ENCODE results near the gene CBLL1.

CBLL1 gene, protein sequence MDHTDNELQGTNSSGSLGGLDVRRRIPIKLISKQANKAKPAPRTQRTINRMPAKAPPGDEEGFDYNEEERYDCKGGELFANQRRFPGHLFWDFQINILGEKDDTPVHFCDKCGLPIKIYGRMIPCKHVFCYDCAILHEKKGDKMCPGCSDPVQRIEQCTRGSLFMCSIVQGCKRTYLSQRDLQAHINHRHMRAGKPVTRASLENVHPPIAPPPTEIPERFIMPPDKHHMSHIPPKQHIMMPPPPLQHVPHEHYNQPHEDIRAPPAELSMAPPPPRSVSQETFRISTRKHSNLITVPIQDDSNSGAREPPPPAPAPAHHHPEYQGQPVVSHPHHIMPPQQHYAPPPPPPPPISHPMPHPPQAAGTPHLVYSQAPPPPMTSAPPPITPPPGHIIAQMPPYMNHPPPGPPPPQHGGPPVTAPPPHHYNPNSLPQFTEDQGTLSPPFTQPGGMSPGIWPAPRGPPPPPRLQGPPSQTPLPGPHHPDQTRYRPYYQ

DNA sequence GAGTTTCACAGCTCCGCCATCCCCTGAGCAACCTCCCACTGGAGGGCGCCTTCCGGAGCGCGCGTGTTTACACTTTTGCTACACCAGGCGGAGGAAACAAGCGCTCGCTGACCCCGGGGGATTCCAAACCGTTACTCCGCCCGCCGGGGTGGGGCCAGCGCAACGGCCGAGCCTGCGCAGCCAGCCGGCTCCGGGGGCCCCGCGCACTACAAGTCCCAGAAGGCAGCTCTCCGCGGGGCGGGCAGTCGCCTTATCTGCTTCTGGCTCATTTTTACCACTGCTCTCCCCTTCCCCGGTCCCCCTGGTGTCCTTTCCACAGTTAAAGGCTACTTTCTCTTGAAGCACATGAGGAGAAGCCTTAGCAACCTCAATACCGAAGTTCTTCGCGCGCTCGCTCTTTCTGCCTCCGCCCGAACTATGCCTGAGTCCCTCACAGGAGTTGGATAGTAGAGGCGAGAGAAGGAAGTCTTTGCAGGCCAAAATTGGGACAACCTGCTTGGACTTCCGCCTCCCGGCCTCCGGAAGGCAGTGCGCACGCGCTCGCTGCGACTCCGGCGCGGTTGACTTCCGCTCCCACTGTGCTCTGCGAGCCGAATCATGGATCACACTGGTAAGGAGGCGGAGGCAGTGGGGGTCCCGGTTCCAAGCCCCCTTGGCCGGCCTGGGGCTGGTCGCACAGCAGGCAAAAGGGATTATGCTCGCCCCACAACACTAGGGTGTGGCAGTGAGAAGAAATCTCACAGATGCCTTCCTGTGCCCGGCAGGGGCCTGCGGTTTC, at the start of gene CBLL1:
CBLL1 (plus strand) TSS at position 576 of the 778 bp plus-strand sequence; CDS start at position 598, 22 bp downstream.
- Histone ChIP-seq H3K27me3 (ENCODE audit: insufficient read depth, poor library complexity, severe bottlenecking) (no peaks in the 10 kb centered on the region), H3K4me1 (ENCODE audit: insufficient read depth, poor library complexity, severe bottlenecking) (peaks cover 18% of the 10 kb centered on the region), H3K9me3 (ENCODE audit: severe bottlenecking) (no peaks in the 10 kb centered on the region), H3K36me3 (ENCODE audit: low read depth) (peaks cover 19% of the 10 kb centered on the region), H3K27ac (ENCODE audit: poor library complexity, severe bottlenecking) (peak within 1 kb of the TSS; percentile 72), H3K4me3 (ENCODE audit: severe bottlenecking) (peak within 1 kb of the TSS; percentile 63)
- TF ChIP-seq, protein P1, sequence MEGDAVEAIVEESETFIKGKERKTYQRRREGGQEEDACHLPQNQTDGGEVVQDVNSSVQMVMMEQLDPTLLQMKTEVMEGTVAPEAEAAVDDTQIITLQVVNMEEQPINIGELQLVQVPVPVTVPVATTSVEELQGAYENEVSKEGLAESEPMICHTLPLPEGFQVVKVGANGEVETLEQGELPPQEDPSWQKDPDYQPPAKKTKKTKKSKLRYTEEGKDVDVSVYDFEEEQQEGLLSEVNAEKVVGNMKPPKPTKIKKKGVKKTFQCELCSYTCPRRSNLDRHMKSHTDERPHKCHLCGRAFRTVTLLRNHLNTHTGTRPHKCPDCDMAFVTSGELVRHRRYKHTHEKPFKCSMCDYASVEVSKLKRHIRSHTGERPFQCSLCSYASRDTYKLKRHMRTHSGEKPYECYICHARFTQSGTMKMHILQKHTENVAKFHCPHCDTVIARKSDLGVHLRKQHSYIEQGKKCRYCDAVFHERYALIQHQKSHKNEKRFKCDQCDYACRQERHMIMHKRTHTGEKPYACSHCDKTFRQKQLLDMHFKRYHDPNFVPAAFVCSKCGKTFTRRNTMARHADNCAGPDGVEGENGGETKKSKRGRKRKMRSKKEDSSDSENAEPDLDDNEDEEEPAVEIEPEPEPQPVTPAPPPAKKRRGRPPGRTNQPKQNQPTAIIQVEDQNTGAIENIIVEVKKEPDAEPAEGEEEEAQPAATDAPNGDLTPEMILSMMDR (IDR thresholded peaks at IDR 0.05; ENCODE audit: poor library complexity, severe bottlenecking), result peak; percentile 80
- peak; percentile 96 for DNase-seq (ENCODE audit: low spot score)
- ATAC-seq (ENCODE audit: low read depth), result peak; percentile 91

- H3K27me3 ChIP-seq (ENCODE audit: insufficient read depth, poor library complexity, severe bottlenecking), result no peaks in the 10 kb centered on the region
- ATAC-seq (ENCODE audit: low read depth) (no peak), DNase-seq (ENCODE audit: low spot score) (no peak)
- H3K27ac ChIP-seq (ENCODE audit: poor library complexity, severe bottlenecking), result no peak overlapping the region
- TF ChIP-seq, protein P1 (IDR thresholded peaks at IDR 0.05; ENCODE audit: poor library complexity, severe bottlenecking), result no peak
- H3K4me3 ChIP-seq (ENCODE audit: severe bottlenecking), result no peak overlapping the region
- H3K4me1 ChIP-seq (ENCODE audit: insufficient read depth, poor library complexity, severe bottlenecking), result no peaks in the 10 kb centered on the region
- H3K9me3 ChIP-seq (ENCODE audit: severe bottlenecking), result no peaks in the 10 kb centered on the region
- no peaks in the 10 kb centered on the region for H3K36me3 ChIP-seq (ENCODE audit: low read depth)
Measured at GRCh38 chr7:107694386-107694785, 49.6 kb upstream of the CBLL1 start.

DNA sequence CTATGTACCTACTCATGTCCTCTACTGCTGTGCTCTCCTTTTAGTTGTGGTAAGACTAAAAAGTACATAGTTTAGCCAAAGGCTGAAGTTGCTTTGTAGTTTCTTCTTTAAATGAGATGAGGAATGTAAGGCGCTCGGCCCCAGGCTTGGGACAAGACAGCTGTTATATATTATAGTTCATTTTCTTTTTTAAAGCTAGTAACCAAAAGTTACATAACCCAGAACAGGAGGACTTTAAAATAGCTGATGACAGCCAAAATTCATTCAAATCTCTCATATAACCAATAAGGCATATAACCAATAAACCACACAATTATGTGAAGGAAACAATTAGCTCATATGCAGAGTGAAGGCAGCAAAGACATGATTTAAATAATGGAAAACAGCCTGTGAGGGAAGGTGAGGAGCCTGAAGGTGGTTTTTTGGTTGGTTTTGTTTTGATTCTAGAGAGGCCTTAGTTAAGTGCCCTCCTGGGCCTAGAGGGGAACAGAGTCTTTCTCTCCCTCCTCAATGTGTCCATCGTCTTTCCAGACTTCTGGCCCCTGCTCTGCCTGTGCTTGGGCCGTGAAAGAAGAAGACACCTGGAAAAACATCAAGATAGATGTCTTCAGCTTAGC, 47.5 kb upstream of the CBLL1 start:
- H3K27me3 ChIP-seq (ENCODE audit: insufficient read depth, poor library complexity, severe bottlenecking), result no peaks in the 10 kb centered on the region
- TF ChIP-seq, protein P1 (IDR thresholded peaks at IDR 0.05; ENCODE audit: poor library complexity, severe bottlenecking), result no peak
- DNase-seq (ENCODE audit: low spot score), result no peak
- no peaks in the 10 kb centered on the region for H3K36me3 ChIP-seq (ENCODE audit: low read depth)
- no peaks in the 10 kb centered on the region for H3K9me3 ChIP-seq (ENCODE audit: severe bottlenecking)
- no peak overlapping the region for H3K27ac ChIP-seq (ENCODE audit: poor library complexity, severe bottlenecking)
- H3K4me1 ChIP-seq (ENCODE audit: insufficient read depth, poor library complexity, severe bottlenecking), result no peaks in the 10 kb centered on the region
- no peak overlapping the region for H3K4me3 ChIP-seq (ENCODE audit: severe bottlenecking)
- ATAC-seq (ENCODE audit: low read depth), result no peak

DNA sequence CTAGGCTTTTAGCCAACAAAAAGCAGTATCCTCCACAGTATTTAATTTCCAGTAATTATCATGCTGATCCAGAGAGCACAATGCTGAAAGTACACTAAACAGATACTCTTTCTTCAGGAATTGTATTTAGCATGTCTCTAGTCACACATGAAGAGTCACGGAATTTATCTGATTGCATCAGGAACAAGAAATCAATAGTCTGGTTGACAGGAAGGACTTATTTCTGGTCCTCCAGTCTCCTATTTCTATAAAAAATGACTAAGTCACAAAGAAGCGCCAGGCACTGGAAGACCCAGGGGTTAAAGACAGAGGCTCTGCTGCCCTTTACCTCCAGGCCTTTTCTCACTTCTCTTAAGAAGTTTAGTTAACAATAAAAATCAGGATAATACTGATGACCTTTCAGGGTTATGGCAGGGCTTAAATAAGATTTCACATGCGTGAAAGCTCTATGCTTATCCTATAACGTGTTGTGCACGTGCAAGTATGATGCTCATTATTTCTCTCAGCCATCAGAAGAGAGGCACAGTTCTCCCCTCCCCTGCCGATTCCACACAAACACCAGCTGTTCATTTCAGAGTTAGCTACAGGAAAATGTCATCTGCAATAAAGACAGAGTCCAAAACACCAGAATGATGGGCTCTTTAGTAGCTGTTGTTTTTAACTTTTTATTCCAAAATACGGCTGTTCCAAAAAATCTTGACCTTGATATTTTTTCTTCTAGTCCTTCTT, 46.5 kb upstream of the CBLL1 start:
- H3K36me3 ChIP-seq (ENCODE audit: low read depth), result no peaks in the 10 kb centered on the region
- ATAC-seq (ENCODE audit: low read depth), result no peak
- no peak for DNase-seq (ENCODE audit: low spot score)
- H3K4me1 ChIP-seq (ENCODE audit: insufficient read depth, poor library complexity, severe bottlenecking), result no peaks in the 10 kb centered on the region
- H3K27ac ChIP-seq (ENCODE audit: poor library complexity, severe bottlenecking), result no peak overlapping the region
- no peaks in the 10 kb centered on the region for H3K27me3 ChIP-seq (ENCODE audit: insufficient read depth, poor library complexity, severe bottlenecking)
- TF ChIP-seq, protein P1 (IDR thresholded peaks at IDR 0.05; ENCODE audit: poor library complexity, severe bottlenecking), result no peak
- H3K9me3 ChIP-seq (ENCODE audit: severe bottlenecking), result no peaks in the 10 kb centered on the region
- no peak overlapping the region for H3K4me3 ChIP-seq (ENCODE audit: severe bottlenecking)

Data from RWPE2 (cell line).